Neural cell (in vitro differentiated cells): Measurements from ENCODE around the gene KLHL35.
A peak's percentile ranks its signal among the peaks of the same experiment; 100 is the strongest.

Experiments used
- CTCF ChIP-seq: fragments of 450-650 bp; IDR thresholded peaks from 2 replicates; pipeline ENCODE4 v1.5.1; 2014; ENCODE audit warnings: antibody characterized with exemption, mild to moderate bottlenecking, moderate library complexity; ENCODE audit not compliant: poor library complexity, severe bottlenecking
- EP300 ChIP-seq: fragments of 450-650 bp; conservative IDR thresholded peaks from 2 replicates; pipeline ENCODE4 v1.6.1; 2014; ENCODE audit warnings: antibody characterized with exemption, mild to moderate bottlenecking, moderate library complexity; ENCODE audit not compliant: poor library complexity, severe bottlenecking
- EZH2 ChIP-seq: fragments of 200-600, 300-800 bp; shearing (Covaris generic), sonication (generic); IDR thresholded peaks from 2 replicates; pipeline ENCODE4 v1.6.1; 2014; ENCODE audit warnings: antibody characterized with exemption, low read length, borderline replicate concordance, mild to moderate bottlenecking; ENCODE audit not compliant: insufficient read depth, poor library complexity, severe bottlenecking
- POLR2AphosphoS5 ChIP-seq: IDR thresholded peaks from 2 replicates; pipeline ENCODE4 v1.6.1; 2012
- RAD21 ChIP-seq: fragments of 450-650 bp; conservative IDR thresholded peaks from 2 replicates; pipeline ENCODE4 v1.6.1; 2014; ENCODE audit warnings: antibody characterized with exemption, mild to moderate bottlenecking, moderate library complexity
- REST ChIP-seq: IDR thresholded peaks from 2 replicates; pipeline ENCODE4 v1.6.1; 2012; ENCODE audit warnings: borderline replicate concordance
- TAF1 ChIP-seq: IDR thresholded peaks from 2 replicates; pipeline ENCODE4 v1.6.1; 2012; ENCODE audit warnings: low read depth

- TF ChIP-seq CTCF = peak; percentile 62
- TF ChIP-seq TAF1 = peak; percentile 98
- peak; percentile 99 for TF ChIP-seq POLR2AphosphoS5
- TF ChIP-seq REST = peak; percentile 99
- peak; percentile 82 for TF ChIP-seq EP300
- no peak for TF ChIP-seq RAD21
- no peak for TF ChIP-seq EZH2
Observed at GRCh38 chr11:75399344-75400145, 33.5 kb downstream of the KLHL35 start, which contains the start of gene RPS3.
